Epithelial cell of prostate (primary cell): ENCODE measurements around the gene GNG14.
A peak's percentile ranks its signal among the peaks of the same experiment; 100 is the strongest.
"Not testable (repeated sequence)": the region's sequence is repeated elsewhere in the genome, so short reads cannot be mapped to it uniquely, and the experiment has no call there.

ENCODE experiments used
- DNase-seq: peaks from one replicate; pipeline ENCODE4 v3.0.0-alpha.2; 2011; ENCODE audit warnings: low read depth, low spot score
- H3K27ac ChIP-seq: fragments of 450-650 bp; 2 replicates; pipeline ENCODE4 v1.5.1; 2017; ENCODE audit warnings: mild to moderate bottlenecking

GNG14 gene

DNA sequence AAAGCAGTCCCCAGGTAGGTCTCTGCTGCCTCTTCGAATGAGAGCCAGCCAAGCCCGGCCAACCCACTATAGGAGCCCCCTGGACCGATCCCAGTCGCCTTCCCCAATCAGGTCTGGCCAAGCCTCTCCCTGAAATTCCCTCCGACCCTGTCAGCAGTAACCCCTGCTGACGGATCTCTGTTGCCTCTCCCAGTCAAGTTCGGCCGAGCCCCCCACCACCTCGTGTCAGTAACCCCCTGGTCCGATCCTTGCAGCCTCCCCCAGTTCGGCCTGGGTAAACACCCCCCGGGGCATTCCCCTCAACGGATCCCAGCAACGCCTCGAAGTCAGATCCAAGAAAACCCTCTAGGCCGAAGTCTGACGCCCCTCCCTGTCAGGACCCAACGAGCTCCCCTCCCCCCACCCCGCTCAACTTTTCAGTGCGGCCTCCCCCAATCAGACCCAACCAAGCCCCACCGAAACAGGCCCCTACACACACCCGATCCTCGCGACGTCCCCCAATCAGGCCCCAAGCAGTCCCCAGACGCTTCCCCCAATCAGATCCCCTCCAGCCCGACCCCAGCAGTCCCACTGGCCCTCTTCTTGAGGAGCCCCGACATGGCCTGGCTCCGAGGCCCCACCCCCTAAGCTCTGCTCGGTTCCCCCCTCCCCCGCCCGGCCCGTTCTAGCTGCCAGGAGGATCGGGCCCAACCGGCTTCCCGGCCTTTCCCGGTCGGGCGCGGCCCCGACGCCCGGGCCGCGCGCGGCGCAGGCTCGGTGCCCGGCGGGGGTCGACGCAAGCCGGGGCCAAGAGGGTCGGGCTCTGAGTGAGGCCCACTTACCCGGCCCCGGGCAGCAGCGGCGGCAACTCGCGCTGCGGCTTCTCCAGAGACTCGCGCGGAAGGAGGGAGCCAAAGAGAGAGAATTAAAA lies 34.1 kb downstream of the GNG14 start:
- no peak for DNase-seq
- H3K27ac ChIP-seq: peak overlapping the region; percentile 93

DNA sequence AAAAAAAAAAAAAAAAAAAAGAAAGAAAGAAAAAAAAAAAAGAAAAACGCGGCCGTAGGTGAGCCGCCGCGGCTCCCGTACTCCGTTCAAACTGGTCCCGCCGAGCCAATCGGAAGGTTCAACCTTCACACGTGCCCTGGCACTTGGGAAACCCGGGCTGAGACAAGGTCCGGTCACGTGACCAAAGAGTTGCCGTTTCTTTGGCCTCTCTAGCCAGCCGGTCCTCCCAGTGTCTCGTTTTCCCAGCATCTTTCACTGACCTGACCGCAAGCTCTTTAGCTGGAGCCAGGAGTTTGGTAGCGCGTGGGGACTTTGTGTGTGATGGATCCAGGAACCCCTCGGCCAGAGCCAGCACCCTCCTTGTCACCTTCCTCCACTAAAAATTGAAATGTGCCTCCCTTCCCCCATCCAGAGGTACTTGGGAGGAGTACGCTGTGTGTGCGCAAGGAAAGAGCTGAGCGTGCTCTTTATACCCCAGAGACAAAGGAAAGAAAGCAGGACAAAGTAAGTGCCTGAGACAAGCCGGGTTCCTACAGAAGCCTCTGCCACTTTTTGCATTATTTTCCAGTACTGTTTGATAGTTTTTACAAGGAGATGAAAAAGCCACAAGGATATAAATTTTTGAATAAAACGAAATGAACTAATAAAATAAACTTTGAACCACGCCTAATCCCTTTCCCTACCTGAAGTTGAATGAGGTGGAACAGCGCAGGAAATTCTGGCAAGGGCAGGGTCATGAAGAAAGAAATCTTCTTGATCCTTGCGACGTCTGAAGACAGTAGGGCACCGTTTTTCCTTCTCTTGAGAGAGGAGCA lies 35.0 kb downstream of the GNG14 start:
- peak overlapping the region; percentile 93 for H3K27ac ChIP-seq
- DNase-seq: peak; percentile 97

DNA sequence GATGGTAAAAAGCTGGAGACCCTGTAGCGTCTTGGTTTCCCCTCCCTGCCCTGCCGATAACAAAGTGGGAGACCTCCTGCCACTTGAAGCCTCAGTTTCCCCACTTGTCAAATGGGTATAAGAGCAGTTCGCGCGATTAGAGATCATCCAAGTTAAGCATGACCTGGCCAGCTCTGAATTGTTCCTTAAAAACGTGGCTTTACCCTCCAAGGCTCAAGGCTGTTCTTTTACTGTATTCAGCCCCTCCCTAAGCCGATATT lies 35.5 kb downstream of the GNG14 start:
- DNase-seq: no peak
- H3K27ac ChIP-seq: peak overlapping the region; percentile 93

DNA sequence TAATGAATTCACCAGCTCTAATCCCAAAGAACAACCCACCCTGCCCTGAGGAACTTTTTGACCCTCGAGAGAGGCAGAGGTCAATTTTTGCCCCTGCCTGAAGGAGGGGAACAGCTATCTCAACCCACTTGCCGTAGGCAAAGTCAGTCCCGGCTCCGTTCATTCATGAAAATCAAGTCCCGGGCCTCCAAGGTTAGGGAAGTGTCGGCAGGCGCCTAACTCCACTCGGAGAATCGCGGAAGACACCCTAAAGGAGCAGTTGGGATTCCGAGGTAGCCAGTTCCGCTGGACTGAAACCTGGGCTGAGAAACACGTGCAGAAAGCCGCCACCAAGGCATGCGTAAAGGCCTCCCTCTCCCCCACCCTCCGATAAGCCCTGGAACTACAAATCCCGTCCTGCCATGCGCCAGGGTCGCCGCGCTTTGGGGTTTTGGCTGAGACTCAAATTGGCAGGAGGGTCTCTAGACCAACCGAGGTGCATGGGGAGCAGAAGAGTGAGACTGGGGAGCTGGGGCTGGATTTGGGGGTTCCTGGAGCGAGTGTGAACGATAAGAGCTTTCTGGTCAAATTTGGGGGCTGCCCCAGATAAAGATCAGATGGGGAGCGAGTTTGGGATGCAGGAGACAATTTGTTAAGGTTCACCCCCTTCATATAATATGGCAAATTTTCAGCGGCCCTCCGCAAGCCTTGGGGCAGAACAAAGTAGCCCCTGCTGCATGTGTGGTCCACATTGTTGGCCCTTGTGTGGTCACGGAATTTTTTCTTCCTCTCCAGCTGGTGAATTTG lies 36.0 kb downstream of the GNG14 start, which contains the start of gene TNPO2:
Gene TNPO2, minus strand, starts transcription at position 292 of the 786 bp plus-strand sequence. CDS start 2,955 bp downstream, outside the sequence.
- no peak for DNase-seq
- H3K27ac ChIP-seq: peak within 1 kb of the TSS; percentile 93

DNA sequence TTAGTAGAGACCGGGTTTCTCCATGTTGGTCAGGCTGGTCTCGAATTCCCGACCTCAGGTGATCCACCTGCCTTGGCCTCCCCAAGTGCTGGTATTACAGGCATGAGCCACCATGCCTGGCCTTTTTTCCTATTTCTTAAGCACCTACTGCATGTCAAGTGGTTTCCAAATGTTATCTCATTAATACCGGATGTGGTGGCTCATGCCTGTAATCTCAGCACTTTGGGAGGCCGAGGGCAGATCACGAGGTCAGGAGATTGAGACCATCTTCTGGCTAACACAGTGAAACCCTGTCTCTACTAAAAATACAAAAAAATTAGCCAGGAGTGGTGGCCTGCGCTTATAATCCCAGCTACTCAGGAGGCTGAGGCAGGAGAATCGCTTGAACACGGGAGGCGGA lies 37.8 kb downstream of the GNG14 start:
- not testable (repeated sequence) for H3K27ac ChIP-seq, DNase-seq

DNA sequence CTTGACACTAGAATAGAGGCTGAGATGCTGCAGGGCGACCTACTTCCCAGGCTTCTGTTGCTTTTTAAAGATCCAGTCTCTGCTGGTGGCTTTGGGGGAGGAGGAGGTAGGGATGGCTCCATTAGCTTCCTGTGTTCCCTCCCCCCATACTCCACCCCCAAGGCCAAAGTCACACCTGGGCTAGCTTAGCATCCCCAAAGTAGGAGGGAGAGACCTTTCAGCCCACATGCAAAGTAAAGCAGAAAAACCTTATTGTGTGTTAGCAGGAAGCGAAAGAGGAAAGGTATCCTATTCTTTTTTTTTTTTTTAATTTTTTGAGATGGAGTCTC lies 39.2 kb downstream of the GNG14 start:
- peak overlapping the region; percentile 7 for H3K27ac ChIP-seq
- no peak for DNase-seq

DNA sequence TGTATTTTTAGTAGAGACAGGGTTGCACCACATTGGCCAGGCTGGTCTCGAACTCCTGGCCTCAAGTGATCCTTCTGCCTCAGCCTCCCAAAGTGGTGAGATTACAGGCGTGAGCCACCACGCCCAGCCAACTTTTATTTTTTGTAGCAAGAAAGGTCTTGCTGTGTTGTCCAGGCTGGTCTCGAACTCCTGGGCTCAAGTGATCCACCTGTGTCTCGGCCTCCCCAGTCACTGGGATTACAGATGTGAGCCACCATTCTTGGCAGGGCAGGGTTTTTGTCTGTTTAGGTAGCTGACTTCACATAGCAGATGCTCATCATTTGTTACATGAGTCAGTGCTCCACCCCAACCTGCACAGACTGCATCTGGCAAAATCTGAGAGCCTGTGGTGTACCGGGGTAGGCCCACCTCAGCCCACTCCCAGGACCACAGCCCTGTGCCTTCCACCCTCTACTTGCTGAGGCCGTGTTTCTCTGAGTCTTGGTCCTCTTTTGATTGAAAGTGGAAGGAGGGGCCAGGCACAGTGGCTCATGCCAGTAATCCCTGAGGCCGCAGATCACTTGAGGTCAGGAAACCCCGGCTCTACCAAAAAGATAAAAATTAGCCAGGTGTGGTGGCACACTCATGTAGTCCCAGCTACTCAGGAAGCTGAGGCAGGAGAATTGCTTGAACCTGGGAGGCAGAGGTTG lies 40.1 kb downstream of the GNG14 start:
- peak overlapping the region; percentile 2 for H3K27ac ChIP-seq
- no peak for DNase-seq

DNA sequence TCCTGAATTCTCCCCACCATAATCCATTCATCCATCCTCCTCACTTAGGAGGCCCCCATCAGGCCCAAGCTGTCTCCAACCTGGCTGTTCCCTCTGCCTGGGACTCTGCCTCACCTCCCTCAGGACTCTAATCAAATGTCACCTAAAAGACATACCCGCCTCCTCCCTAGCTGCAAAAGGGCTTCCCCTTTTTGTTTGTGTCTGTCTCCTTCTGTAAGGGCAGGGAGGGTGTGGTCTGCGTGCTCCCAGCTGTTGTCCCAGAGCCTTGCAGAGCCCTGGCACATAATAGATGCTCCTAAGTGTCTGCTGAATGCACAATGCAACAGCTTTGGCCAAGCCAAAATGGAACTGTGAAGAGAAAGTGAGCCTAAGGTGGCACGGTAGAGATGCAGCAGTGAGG lies 42.3 kb downstream of the GNG14 start:
- no peak overlapping the region for H3K27ac ChIP-seq
- no peak for DNase-seq

DNA sequence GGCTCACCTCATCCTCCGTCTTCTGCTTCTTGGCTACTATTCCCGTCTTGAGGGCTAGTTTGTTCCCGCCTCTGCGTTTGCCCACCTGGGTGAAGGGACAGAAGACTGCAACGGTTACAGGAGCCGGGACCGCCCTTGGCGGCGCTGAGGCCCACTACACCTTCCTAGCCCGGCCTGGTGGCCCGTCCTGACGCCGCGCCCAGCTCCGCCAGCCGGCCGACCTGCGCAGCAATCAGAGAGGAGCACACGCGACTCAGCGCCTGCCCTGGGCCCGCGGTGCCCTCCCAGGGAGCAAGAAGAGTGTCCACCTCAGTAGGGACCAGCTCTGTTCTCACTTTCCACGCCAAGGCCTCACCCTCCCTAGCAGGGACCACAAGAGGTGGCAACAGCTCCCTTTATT lies 43.5 kb downstream of the GNG14 start:
- no peak overlapping the region for H3K27ac ChIP-seq
- no peak for DNase-seq

DNA sequence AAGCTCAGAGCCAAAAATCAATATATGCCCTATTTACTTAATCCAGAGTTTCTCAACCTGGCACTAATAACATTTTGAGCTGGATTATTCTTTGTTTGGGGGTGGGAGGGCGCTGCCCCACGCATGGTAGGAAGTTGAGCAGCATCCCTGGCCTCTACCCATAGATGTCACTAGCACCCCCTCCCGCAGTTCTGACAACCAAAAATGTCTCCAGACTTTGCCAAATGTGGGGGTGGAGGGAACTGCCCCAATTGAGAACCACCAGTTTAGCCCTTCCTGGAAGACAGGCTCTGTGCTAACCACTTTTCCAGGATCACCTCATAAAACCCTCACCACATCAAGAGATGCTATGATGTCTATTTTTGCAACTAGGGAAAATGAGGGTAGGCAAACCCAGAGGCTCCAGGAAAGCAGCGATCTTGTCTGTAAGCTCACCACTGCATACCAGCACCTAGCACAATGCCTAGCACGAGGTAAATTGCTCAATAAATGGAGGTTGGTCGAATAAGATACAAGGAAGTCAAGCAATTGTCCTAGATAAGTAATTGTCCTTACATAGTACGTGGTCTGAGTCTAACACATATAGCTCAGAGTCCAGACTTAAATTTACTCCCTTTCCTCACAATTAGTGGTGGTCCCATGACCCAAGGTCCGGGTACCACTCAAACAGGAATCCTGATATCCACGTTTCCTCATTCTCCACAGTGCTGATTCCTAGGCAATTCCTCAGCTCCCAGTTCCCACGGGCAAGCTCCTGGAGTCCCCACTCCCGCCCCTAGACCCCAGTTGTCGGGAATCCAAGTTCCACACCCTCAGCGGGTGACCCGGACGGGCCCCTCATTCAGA lies 45.8 kb downstream of the GNG14 start:
- H3K27ac ChIP-seq: peak overlapping the region; percentile 73
- DNase-seq: no peak

DNA sequence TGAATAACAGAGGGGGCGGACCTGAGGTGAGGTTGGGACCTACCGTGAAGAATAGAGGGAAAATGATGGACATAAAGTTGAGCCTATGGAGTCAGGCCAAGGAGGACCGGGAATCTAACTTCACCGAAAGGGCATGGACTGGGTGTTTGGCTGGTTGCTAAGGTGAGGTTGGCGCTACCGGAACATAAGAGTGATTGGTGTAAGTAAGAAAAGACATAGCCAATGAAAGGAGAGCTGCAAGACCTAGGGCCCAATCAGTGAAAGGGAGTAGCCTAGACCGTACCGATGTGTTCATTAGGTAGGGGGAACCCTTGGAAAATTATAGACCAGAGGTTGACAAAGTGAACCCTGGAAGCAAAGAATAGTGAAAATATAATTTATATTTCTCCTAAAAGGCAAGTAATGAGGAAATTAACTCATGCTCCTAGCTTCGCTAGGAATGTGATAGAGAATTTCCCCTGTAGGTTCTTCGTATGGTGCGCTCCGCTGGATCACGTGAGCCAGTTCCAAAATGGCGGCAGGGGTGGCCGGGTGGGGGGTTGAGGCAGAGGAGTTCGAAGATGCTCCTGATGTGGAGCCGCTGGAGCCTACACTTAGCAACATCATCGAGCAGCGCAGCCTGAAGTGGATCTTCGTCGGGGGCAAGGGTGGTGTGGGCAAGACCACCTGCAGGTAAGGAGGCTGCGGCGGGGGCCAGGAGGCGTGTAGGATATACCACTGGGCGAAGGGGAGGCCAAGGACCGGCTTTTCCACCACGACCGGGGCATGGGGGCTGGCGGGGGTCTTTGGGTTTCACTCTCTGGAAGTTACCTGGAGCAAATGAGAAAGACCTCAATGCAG lies 49.4 kb downstream of the GNG14 start, which contains the start of gene GET3:
Gene GET3, plus strand, starts transcription at position 503 of the 840 bp plus-strand sequence. Its CDS starts 9 bp downstream, at position 512.
- H3K27ac ChIP-seq: peak within 1 kb of the TSS; percentile 68
- peak; percentile 100 for DNase-seq

DNA sequence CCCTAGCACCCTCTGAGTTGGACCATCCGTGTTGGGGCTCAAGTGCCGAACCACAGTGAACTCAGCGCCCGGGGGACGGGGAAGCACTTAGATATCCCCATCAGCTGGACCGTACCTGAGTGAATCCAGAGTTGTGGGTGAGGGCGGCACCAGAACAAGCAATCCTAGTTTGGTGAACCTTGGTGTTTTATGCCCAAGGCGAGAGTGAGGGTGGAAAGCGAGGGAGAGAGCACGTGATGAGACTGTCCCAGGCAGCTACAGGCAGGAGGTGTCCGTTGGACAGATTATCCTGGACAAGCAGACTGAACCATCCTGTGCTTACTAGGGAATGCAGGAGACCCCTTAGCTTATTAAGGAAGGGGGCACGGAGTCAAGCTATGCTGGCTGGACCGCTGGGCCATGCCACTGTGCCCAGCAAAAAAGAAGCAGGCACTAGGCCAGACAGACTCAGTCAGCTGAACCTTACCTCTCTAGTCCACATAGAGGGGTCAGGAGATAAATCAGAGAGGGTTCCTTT lies 50.1 kb downstream of the GNG14 start:
- peak overlapping the region; percentile 68 for H3K27ac ChIP-seq
- no peak for DNase-seq
